Endodermal cell (in vitro differentiated cells): ENCODE data around the gene FYN. TPM values are rescaled to one million over a fixed set of nuclear protein-coding genes. Genes with fewer than 3 reads are reported as not detected.
A peak's percentile ranks its signal among the peaks of the same experiment; 100 is the strongest.

Source experiments
- DNase-seq: peaks from one replicate; pipeline ENCODE4 v3.0.0-alpha.2; 2017
- H3K27ac ChIP-seq: 2 replicates; pipeline ENCODE4 v1.5.1; 2013; ENCODE audit warnings: mild to moderate bottlenecking, low read depth, low read length, moderate library complexity
- H3K27me3 ChIP-seq: 2 replicates; pipeline ENCODE4 v1.6.1; 2013; ENCODE audit warnings: mild to moderate bottlenecking, low read length, moderate library complexity; ENCODE audit not compliant: insufficient read depth, control insufficient read depth, poor library complexity, severe bottlenecking
- H3K36me3 ChIP-seq: 2 replicates; pipeline ENCODE4 v1.7.0; 2013; ENCODE audit warnings: mild to moderate bottlenecking, low read length, moderate library complexity; ENCODE audit not compliant: control insufficient read depth, insufficient read depth
- H3K4me1 ChIP-seq: one replicate; pipeline ENCODE4 v1.7.0; 2013; ENCODE audit warnings: low read length; ENCODE audit not compliant: control insufficient read depth, insufficient read depth
- H3K4me3 ChIP-seq: 2 replicates; pipeline ENCODE4 v1.5.1; 2013; ENCODE audit warnings: mild to moderate bottlenecking, low read length, moderate library complexity
- H3K9ac ChIP-seq: 2 replicates; pipeline ENCODE4 v1.6.1; 2013; ENCODE audit warnings: mild to moderate bottlenecking, low read length, moderate library complexity; ENCODE audit not compliant: poor library complexity, severe bottlenecking; ENCODE audit errors: extremely low read depth
- H3K9me3 ChIP-seq: 2 replicates; pipeline ENCODE4 v1.6.1; 2013; ENCODE audit warnings: mild to moderate bottlenecking, low read length, moderate library complexity; ENCODE audit not compliant: control insufficient read depth
- H3K27ac Mint-ChIP-seq: 2 replicates; pipeline ENCODE4 v1.8.0; 2020; ENCODE audit warnings: mixed read lengths
- H3K27me3 Mint-ChIP-seq: 2 replicates; pipeline ENCODE4 v1.8.0; 2021; ENCODE audit warnings: mild to moderate bottlenecking, mixed read lengths; ENCODE audit not compliant: insufficient read depth
- H3K36me3 Mint-ChIP-seq: 2 replicates; pipeline ENCODE4 v1.8.0; 2020; ENCODE audit warnings: low read depth, mixed read lengths
- H3K4me1 Mint-ChIP-seq: 2 replicates; pipeline ENCODE4 v1.8.0; 2020; ENCODE audit warnings: mixed read lengths
- H3K4me3 Mint-ChIP-seq: 2 replicates; pipeline ENCODE4 v1.8.0; 2020; ENCODE audit warnings: mild to moderate bottlenecking, moderate library complexity, mixed read lengths
- H3K9me3 Mint-ChIP-seq: 2 replicates; pipeline ENCODE4 v1.8.0; 2020; ENCODE audit warnings: mild to moderate bottlenecking, mixed read lengths
- CTCF ChIP-seq: fragments of 200-600 bp; sonication (generic); conservative IDR thresholded peaks from 2 replicates; pipeline ENCODE4 v1.5.0; 2021; ENCODE audit warnings: antibody characterized with exemption, mild to moderate bottlenecking
- WGBS, 2 experiments: methylation state at CpG; one replicate each; pipeline versions ENCODE4 v1.1.5 to v1.1.7; 2013; ENCODE audit warnings: missing lambda C conversion rate in 2 of 2, mixed read lengths in 1 of 2; ENCODE audit not compliant: insufficient coverage in 1 of 2, insufficient read length in 1 of 2; 5-methylcytosine and 5-hydroxymethylcytosine counted together
- total RNA-seq, 2 donors: library from RNA; stranded (reverse); fragmentation: NEBNext Ultra II Directional in 1 of 2; extraction: Animal tissue kit (Norgen Biotek cat#: 25700) in 1 of 2; gene quantifications; 2 replicates in 1 of 2; 3 replicates in 1 of 2; pipeline ENCODE4 v1.2.1, GENCODE V29; 2021

FYN gene
- total RNA-seq, 2 donors from 2014 or later, result 70.0 to 96.4 TPM

- H3K36me3 Mint-ChIP-seq, result no peaks in the 10 kb centered on the region
- H3K9ac ChIP-seq, result no peak overlapping the region
- no peak for TF ChIP-seq CTCF
- H3K27ac ChIP-seq, result no peak overlapping the region
- no peak overlapping the region for H3K27ac Mint-ChIP-seq
- H3K4me1 Mint-ChIP-seq, result no peaks in the 10 kb centered on the region
- H3K4me3 Mint-ChIP-seq, result no peak overlapping the region
- no peaks in the 10 kb centered on the region for H3K36me3 ChIP-seq
- no peaks in the 10 kb centered on the region for H3K4me1 ChIP-seq
- H3K9me3 Mint-ChIP-seq, result peaks cover 6% of the 10 kb centered on the region
- WGBS, 2 experiments, result 100% methylated on average over 1 of the region's 2 CpGs; no CpG with 5 or more reads in 1 of the 2 experiments
- no peak overlapping the region for H3K4me3 ChIP-seq
- no peaks in the 10 kb centered on the region for H3K27me3 Mint-ChIP-seq
- peaks cover 3% of the 10 kb centered on the region for H3K9me3 ChIP-seq
- no peaks in the 10 kb centered on the region for H3K27me3 ChIP-seq
- no peak for DNase-seq
Observed at GRCh38 chr6:111646034-111646433, 227.2 kb downstream of the FYN start.

GRCh38 chr6:111644893-111645430, 228.3 kb downstream of the FYN start:
- Histone ChIP-seq H3K27ac (no peak overlapping the region), H3K4me1 (no peaks in the 10 kb centered on the region), H3K9me3 (peaks cover 3% of the 10 kb centered on the region), H3K9ac (no peak overlapping the region), H3K27me3 (no peaks in the 10 kb centered on the region), H3K36me3 (no peaks in the 10 kb centered on the region), H3K4me3 (no peak overlapping the region)
- 46 to 60% methylated on average over 3 to 4 of the region's 4 CpGs for WGBS, 2 experiments
- Mint-ChIP-seq H3K27me3 (no peaks in the 10 kb centered on the region), H3K36me3 (no peaks in the 10 kb centered on the region), H3K4me1 (no peaks in the 10 kb centered on the region), H3K9me3 (peaks cover 5% of the 10 kb centered on the region), H3K4me3 (no peak overlapping the region), H3K27ac (no peak overlapping the region)
- TF ChIP-seq CTCF, result no peak
- no peak for DNase-seq

- H3K4me1 ChIP-seq, result no peaks in the 10 kb centered on the region
- Mint-ChIP-seq H3K27ac (no peak overlapping the region), H3K4me1 (no peaks in the 10 kb centered on the region), H3K36me3 (no peaks in the 10 kb centered on the region), H3K9me3 (peaks cover 2% of the 10 kb centered on the region), H3K27me3 (no peaks in the 10 kb centered on the region), H3K4me3 (no peak overlapping the region)
- H3K27me3 ChIP-seq, result no peaks in the 10 kb centered on the region
- TF ChIP-seq CTCF, result peak; percentile 80
- no peak overlapping the region for H3K9ac ChIP-seq
- H3K9me3 ChIP-seq, result peaks cover 6% of the 10 kb centered on the region
- H3K27ac ChIP-seq, result no peak overlapping the region
- WGBS, 2 experiments, result 37 to 59% methylated on average over 3 to 7 of the region's 7 CpGs
- H3K4me3 ChIP-seq, result no peak overlapping the region
- DNase-seq, result peak; percentile 90
- H3K36me3 ChIP-seq, result no peaks in the 10 kb centered on the region
Observed at GRCh38 chr6:111642463-111643158, 230.6 kb downstream of the FYN start.
